K562 (cell line): ENCODE measurements around the gene SPAG16. TPM values are rescaled to one million over a fixed set of nuclear protein-coding genes. Genes with fewer than 3 reads are reported as not detected.

Experiments used
- ATAC-seq: fragments of 200-7000 bp; cut with Tn5 transposase; 3 replicates; pipeline ENCODE4 v1.9.1; 2020; ENCODE audit warnings: moderate library complexity
- BruUV-seq: library from RNA; stranded (reverse); fragments of 400-500 nt; replicated peaks from 2 replicates; lab custom pipeline; 2021; lab: Mats Ljungman, UMichigan
- CTCF ChIA-PET: fragments of 300-600 bp; formaldehyde crosslinking; extraction: SDS; loops from one replicate; lab custom pipeline; 2021; ENCODE audit warnings: low intra/inter-chr PET ratio; lab: Yijun Ruan, JAX
- POLR2A ChIA-PET: fragments of 300-600, 350-650 bp; sonication (Branson Sonifier 250); formaldehyde crosslinking; extraction: SDS; loops from one replicate; lab custom pipeline; 2021; ENCODE audit warnings: antibody characterized with exemption, inconsistent platforms; lab: Yijun Ruan, JAX
- DNase-seq, 4 experiments: peaks; one replicate each; pipeline versions ENCODE4 v3.0.0 to v3.0.0-alpha.2; 2011 to 2018; ENCODE audit warnings: low spot score in 3 of 4, mixed read lengths in 3 of 4; ENCODE audit errors: extremely low read depth in 1 of 4
- FAIRE-seq: peaks from 2 replicates; lab custom pipeline; 2011; peaks lifted over from hg19 to GRCh38; lab: Jason Lieb, UNC
- H2AFZ ChIP-seq: 2 replicates; pipeline ENCODE4 v1.6.0; 2011; ENCODE audit warnings: low read depth, low read length, control low read depth, inconsistent platforms
- H3K27ac ChIP-seq: fragments of 200-600 bp; 3 replicates; pipeline ENCODE4 v1.8.0; 2011; ENCODE audit warnings: low read depth, mild to moderate bottlenecking, control low read depth, inconsistent platforms, low read length, moderate library complexity, mixed read lengths; ENCODE audit errors: extremely low read depth
- H3K27me3 ChIP-seq, 2 experiments: fragments of 300-600 bp in 1 of 2; 2 replicates in 1 of 2; 3 replicates in 1 of 2; pipeline versions ENCODE4 v1.6.0 to v1.8.0; 2011; ENCODE audit warnings: inconsistent platforms in 2 of 2, low read length in 2 of 2, mild to moderate bottlenecking in 1 of 2, mixed read lengths in 1 of 2, moderate library complexity in 1 of 2; ENCODE audit not compliant: control insufficient read depth in 2 of 2, insufficient read depth in 2 of 2
- H3K36me3 ChIP-seq: fragments of 300-600 bp; 3 replicates; pipeline ENCODE4 v1.8.0; 2011; ENCODE audit warnings: mild to moderate bottlenecking, low read length, inconsistent platforms; ENCODE audit not compliant: control insufficient read depth, insufficient read depth
- H3K4me1 ChIP-seq, 2 experiments: fragments of 200-600 bp in 1 of 2; replicated peaks in 1 of 2; 2 replicates in 1 of 2; 3 replicates in 1 of 2; pipeline versions ENCODE4 v1.5.1 to v1.8.0; 2011; ENCODE audit warnings: inconsistent platforms in 2 of 2, low read length in 2 of 2, mild to moderate bottlenecking in 1 of 2, mixed read lengths in 1 of 2, moderate library complexity in 1 of 2; ENCODE audit not compliant: control insufficient read depth in 2 of 2, insufficient read depth in 2 of 2
- H3K4me2 ChIP-seq: 2 replicates; pipeline ENCODE4 v1.6.1; 2011; ENCODE audit warnings: low read length, control low read depth, inconsistent platforms, mixed read lengths; ENCODE audit not compliant: insufficient read depth
- H3K4me3 ChIP-seq: fragments of 200-600 bp; sonication (generic), shearing (Covaris generic); 2 replicates; pipeline ENCODE4 v1.5.1; 2016; ENCODE audit warnings: control low read depth, inconsistent platforms
- H3K79me2 ChIP-seq: fragments of 200-600 bp; 3 replicates; pipeline ENCODE4 v1.8.0; 2011; ENCODE audit warnings: low read length, inconsistent platforms; ENCODE audit not compliant: control insufficient read depth, insufficient read depth
- H3K9ac ChIP-seq, 2 experiments: 2 replicates each; pipeline versions ENCODE4 v1.6.0 to v1.6.1; 2011; ENCODE audit warnings: low read depth in 2 of 2, low read length in 2 of 2, control low read depth in 1 of 2, inconsistent platforms in 1 of 2, mild to moderate bottlenecking in 1 of 2, mixed read lengths in 1 of 2; ENCODE audit not compliant: insufficient read depth in 1 of 2
- H3K9me1 ChIP-seq: one replicate; pipeline ENCODE4 v1.6.0; 2011; ENCODE audit warnings: inconsistent platforms, mild to moderate bottlenecking, low read length, moderate library complexity; ENCODE audit not compliant: control insufficient read depth, insufficient read depth
- H3K9me3 ChIP-seq: replicated peaks from 2 replicates; pipeline ENCODE4 v1.5.1; 2011; ENCODE audit warnings: low read depth, low read length, inconsistent platforms; ENCODE audit not compliant: control insufficient read depth, insufficient read depth
- H4K20me1 ChIP-seq: replicated peaks from 2 replicates; pipeline ENCODE4 v1.6.1; 2011; ENCODE audit warnings: low read length, inconsistent platforms, mixed read lengths; ENCODE audit not compliant: control insufficient read depth, insufficient read depth
- FOXA1 ChIP-seq: fragments of 450-650 bp; IDR thresholded peaks from 2 replicates; pipeline ENCODE4 v1.6.1; 2016; ENCODE audit warnings: mild to moderate bottlenecking, borderline replicate concordance
- GABPB2 ChIP-seq: fragments of 250-450 bp; sonication (Bioruptor Pico); conservative IDR thresholded peaks from 2 replicates; pipeline ENCODE4 v1.5.1; 2021; ENCODE audit warnings: mild to moderate bottlenecking
- NFIX ChIP-seq: fragments of 250-450 bp; sonication (Bioruptor Pico); IDR thresholded peaks from 2 replicates; pipeline ENCODE4 v1.4.0; 2020; ENCODE audit warnings: low read depth, mild to moderate bottlenecking, moderate library complexity
- PCBP1 ChIP-seq: fragments of 200-400 bp; formaldehyde crosslinking; IDR thresholded peaks from 2 replicates; pipeline ENCODE4 v1.6.1; 2018; ENCODE audit warnings: mild to moderate bottlenecking, low read depth, low read length; ENCODE audit not compliant: poor library complexity, severe bottlenecking
- RCOR1 ChIP-seq, 2 experiments: IDR thresholded peaks; 2 replicates each; pipeline ENCODE4 v1.6.1; 2012; ENCODE audit warnings: low read depth in 2 of 2, low read length in 2 of 2, borderline replicate concordance in 1 of 2, improper control_type of control experiment in 1 of 2
- TOE1 ChIP-seq, 2 experiments: fragments of 450-650 bp in 1 of 2; sonication (generic) in 1 of 2; formaldehyde crosslinking in 1 of 2; IDR thresholded peaks; 2 replicates each; pipeline versions ENCODE4 v1.7.1 to v1.8.0; 2016 to 2022; ENCODE audit warnings: borderline replicate concordance in 2 of 2, mild to moderate bottlenecking in 2 of 2, antibody characterized with exemption in 1 of 2, inconsistent platforms in 1 of 2, low read depth in 1 of 2, missing genetic modification reagents in 1 of 2, moderate library complexity in 1 of 2
- ZNF431 ChIP-seq: sonication (generic); formaldehyde crosslinking; IDR thresholded peaks from 2 replicates; pipeline ENCODE4 v1.8.0; 2022; ENCODE audit warnings: mild to moderate bottlenecking, missing genetic modification reagents
- ZNF668 ChIP-seq: fragments of 250-450 bp; sonication (Bioruptor Pico); IDR thresholded peaks from 2 replicates; pipeline ENCODE4 v1.8.0; 2022; ENCODE audit warnings: mild to moderate bottlenecking, inconsistent platforms
- WGBS: fragments of 100-300 bp; shearing (Covaris generic); methylation state at CpG from one replicate; pipeline ENCODE4 v1.1.6; 2016; ENCODE audit warnings: low coverage, mixed read lengths; ENCODE audit not compliant: insufficient coverage; ENCODE audit errors: missing lambda C conversion rate; 5-methylcytosine and 5-hydroxymethylcytosine counted together
- in situ Hi-C: fragments of 300-500 bp; cut with MboI; formaldehyde crosslinking; loops from 4 replicates; pipeline ENCODE4 v1.15.0; 2018; ENCODE audit warnings: inconsistent platforms, mixed read lengths
- intact Hi-C: fragments of 100-400 bp; cut with micrococcal nuclease; formaldehyde crosslinking; loops from 2 replicates; pipeline ENCODE4 v1.14.2; 2022
- polyA plus RNA-seq, 8 experiments: library from polyadenylated mRNA; depleted of rRNA in 4 of 8; stranded (reverse) in 5 of 8; unstranded in 3 of 8; fragments of >200 nt; fragmentation: Nextera tagmentation in 2 of 8; fragmentation: Illumina TruSeq in 1 of 8; extraction: Ambion mirVana in 2 of 8; extraction: Trizol in 1 of 8; gene quantifications; 2 replicates each; pipeline versions ENCODE4 v1.2.1 to v1.2.3, GENCODE V29; 2011 to 2014; ENCODE audit warnings: inconsistent platforms in 1 of 8, missing spikeins in 1 of 8
- total RNA-seq, 7 experiments: library from RNA; depleted of rRNA in 6 of 7; stranded (reverse); fragments of >200 nt in 6 of 7; fragmentation: Illumina TruSeq in 2 of 7; extraction: Trizol in 2 of 7; gene quantifications; 2 replicates each; pipeline versions ENCODE4 v1.2.1 to v1.2.3, GENCODE V29; 2011 to 2021; ENCODE audit warnings: low replicate concordance in 1 of 7
- TF ChIP-seq, protein P1 (sequence below): fragments of 450-650 bp; formaldehyde crosslinking; IDR thresholded peaks from 2 replicates; pipeline ENCODE4 v1.4.0; 2022; ENCODE audit warnings: mild to moderate bottlenecking, moderate library complexity

SPAG16 gene
- total and polyA plus RNA-seq, 9 of the 15 experiments (the other 6 are each of a cell fraction or from before 2014, with no cell fraction given) = 0.98 to 5.9 (median 3.5) TPM

DNA sequence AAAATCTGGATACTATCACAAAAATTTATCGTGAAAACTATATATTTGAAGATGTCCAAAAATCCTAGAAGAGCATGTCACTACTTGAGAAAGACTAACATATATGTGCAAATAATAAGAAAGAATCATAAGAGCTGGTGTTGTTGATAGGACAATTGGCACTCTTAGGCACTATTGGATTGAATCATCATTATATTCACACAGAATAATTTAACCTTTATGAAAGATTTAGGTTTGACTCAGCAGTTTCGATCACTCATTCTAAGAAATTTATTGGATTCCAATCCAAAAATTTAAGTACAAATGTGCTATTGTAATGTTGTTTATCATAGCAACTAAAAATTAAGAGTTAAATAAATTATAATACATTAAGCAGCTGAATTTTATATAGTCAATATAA, 503.6 kb downstream of the SPAG16 start:
- FAIRE-seq (no peak), DNase-seq (no peak), ATAC-seq (no peak)
- H3K4me3 ChIP-seq = no peak overlapping the region
- H3K9me1 ChIP-seq = no peaks in the 10 kb centered on the region
- intact Hi-C loops (no loop called here), in situ Hi-C loops (no loop called here)
- H3K27me3 ChIP-seq = no peaks in the 10 kb centered on the region
- no peaks in the 10 kb centered on the region for H3K9me3 ChIP-seq
- no peaks in the 10 kb centered on the region for H3K79me2 ChIP-seq
- H3K9ac ChIP-seq = no peak overlapping the region
- H4K20me1 ChIP-seq = no peaks in the 10 kb centered on the region
- H3K36me3 ChIP-seq = no peaks in the 10 kb centered on the region
- POLR2A ChIA-PET = no interaction called here
- TF ChIP-seq NFIX = no peak
- TF ChIP-seq, protein P1, sequence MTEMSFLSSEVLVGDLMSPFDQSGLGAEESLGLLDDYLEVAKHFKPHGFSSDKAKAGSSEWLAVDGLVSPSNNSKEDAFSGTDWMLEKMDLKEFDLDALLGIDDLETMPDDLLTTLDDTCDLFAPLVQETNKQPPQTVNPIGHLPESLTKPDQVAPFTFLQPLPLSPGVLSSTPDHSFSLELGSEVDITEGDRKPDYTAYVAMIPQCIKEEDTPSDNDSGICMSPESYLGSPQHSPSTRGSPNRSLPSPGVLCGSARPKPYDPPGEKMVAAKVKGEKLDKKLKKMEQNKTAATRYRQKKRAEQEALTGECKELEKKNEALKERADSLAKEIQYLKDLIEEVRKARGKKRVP (CRISPR knock-in tag) = no peak
- TF ChIP-seq ZNF668 (CRISPR knock-in tag) = no peak
- H3K4me1 ChIP-seq = no peaks in the 10 kb centered on the region
- no TSS peak for BruUV-seq
- CTCF ChIA-PET = no interaction called here
- 0% methylated on average over 2 of the region's 2 CpGs for WGBS
- H3K4me2 ChIP-seq = no peak overlapping the region
- H2AFZ ChIP-seq = no peak overlapping the region
- H3K27ac ChIP-seq = no peak overlapping the region

DNA sequence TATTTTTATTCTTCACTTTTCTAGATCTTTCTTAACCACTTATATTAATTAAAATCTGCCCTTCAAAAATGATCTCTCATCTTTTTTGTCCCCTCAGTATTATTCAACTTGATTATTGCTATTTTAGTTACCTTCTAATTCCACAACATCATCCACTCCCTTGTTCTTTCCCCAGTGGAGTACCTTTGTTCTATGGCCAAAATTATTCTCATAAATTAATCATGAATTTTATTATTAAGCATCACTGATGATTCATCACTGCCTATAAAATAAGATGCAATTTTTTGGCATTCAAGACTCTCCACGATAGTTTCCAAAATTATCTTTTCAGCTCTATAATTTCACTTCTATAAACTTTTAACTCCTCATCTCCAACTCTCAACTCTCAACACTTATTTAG, 505.7 kb downstream of the SPAG16 start:
- POLR2A ChIA-PET = no interaction called here
- in situ Hi-C loops (no loop called here), intact Hi-C loops (no loop called here)
- BruUV-seq = no TSS peak
- 0% methylated on average over 1 of the region's 1 CpG for WGBS
- no peak overlapping the region for H2AFZ ChIP-seq
- no peaks in the 10 kb centered on the region for H3K27me3 ChIP-seq
- H3K79me2 ChIP-seq = no peaks in the 10 kb centered on the region
- H3K9me3 ChIP-seq = no peaks in the 10 kb centered on the region
- H3K4me3 ChIP-seq = no peak overlapping the region
- H3K9ac ChIP-seq = no peak overlapping the region
- no peak for DNase-seq
- H3K4me2 ChIP-seq = no peak overlapping the region
- ATAC-seq = no peak
- no peaks in the 10 kb centered on the region for H4K20me1 ChIP-seq
- CTCF ChIA-PET = no interaction called here
- no peak for FAIRE-seq
- no peaks in the 10 kb centered on the region for H3K4me1 ChIP-seq
- no peak overlapping the region for H3K27ac ChIP-seq
- no peaks in the 10 kb centered on the region for H3K9me1 ChIP-seq
- no peaks in the 10 kb centered on the region for H3K36me3 ChIP-seq
- TF ChIP-seq GABPB2 (CRISPR knock-in tag) (no peak), RCOR1 (IDR thresholded peaks at IDR 0.05; ENCODE audit: borderline replicate concordance in 1 of 2, low read depth in 2 of 2, low read length in 2 of 2) (no peak), ZNF431 (no peak), FOXA1 (no peak), TOE1 (IDR thresholded peaks at IDR 0.05; ENCODE audit: borderline replicate concordance) (no peak), TOE1 (CRISPR knock-in tag; IDR thresholded peaks at IDR 0.05; ENCODE audit: borderline replicate concordance, low read depth) (no peak), PCBP1 (no peak)
